Measurements from ENCODE around the gene DCAF5.
"Not testable (repeated sequence)": the region's sequence is repeated elsewhere in the genome, so short reads cannot be mapped to it uniquely, and the experiment has no call there.

Gene DCAF5

GRCh38 chr14:69152902-69153151 is at the start of gene DCAF5:
Gene DCAF5, minus strand, starts transcription at chr14:69153119. Its CDS starts 141 bp downstream, at chr14:69152978.
- H3K27ac ChIP-seq: peak within 1 kb of the TSS; percentile 41
- in situ Hi-C loops (cut with HindIII; ENCODE audit: low pct_ligation_motif_present, low sequenced_read_pairs): no loop called here
- peak; percentile 91 for DNase-seq

GRCh38 chr14:69199786-69200185 is 46.9 kb upstream of the DCAF5 start:
- in situ Hi-C loops (cut with HindIII; ENCODE audit: low pct_ligation_motif_present, low sequenced_read_pairs): no loop called here

More at GRCh38 chr14:69152902-69153151, at the start of gene DCAF5:
- TF ChIP-seq CTCF (IDR thresholded peaks at IDR 0.05; ENCODE audit: low read depth, low read length, missing control alignments): no peak
- no peaks in the 10 kb centered on the region for H3K27me3 ChIP-seq (replicated peaks)
- peak within 1 kb of the TSS; percentile 86 for H3K4me3 ChIP-seq (ENCODE audit: low read depth, low read length)
- H3K36me3 ChIP-seq (replicated peaks): peaks cover 7% of the 10 kb centered on the region

GRCh38 chr14:69193721-69194120 is 40.8 kb upstream of the DCAF5 start:
- no peaks in the 10 kb centered on the region for H3K27me3 ChIP-seq (replicated peaks)
- in situ Hi-C loops (cut with HindIII; ENCODE audit: low pct_ligation_motif_present, low sequenced_read_pairs): no loop called here
- no peak overlapping the region for H3K27ac ChIP-seq
- no peak overlapping the region for H3K4me3 ChIP-seq (ENCODE audit: low read depth, low read length)
- no peak for DNase-seq
- no peaks in the 10 kb centered on the region for H3K36me3 ChIP-seq (replicated peaks)
- no peak for TF ChIP-seq CTCF (IDR thresholded peaks at IDR 0.05; ENCODE audit: low read depth, low read length, missing control alignments)

More at GRCh38 chr14:69199786-69200185, 46.9 kb upstream of the DCAF5 start:
- DNase-seq: no peak
- Histone ChIP-seq H3K4me3 (ENCODE audit: low read depth, low read length) (no peak overlapping the region), H3K27ac (no peak overlapping the region), H3K27me3 (replicated peaks) (no peaks in the 10 kb centered on the region), H3K36me3 (replicated peaks) (no peaks in the 10 kb centered on the region)
- TF ChIP-seq CTCF (IDR thresholded peaks at IDR 0.05; ENCODE audit: low read depth, low read length, missing control alignments): no peak

GRCh38 chr14:69191340-69192111 is 38.6 kb upstream of the DCAF5 start, which contains the start of gene EXD2:
Gene EXD2, plus strand, starts transcription at chr14:69191498. Its CDS starts 17,973 bp downstream, at chr14:69209471.
- Histone ChIP-seq H3K27me3 (replicated peaks) (no peaks in the 10 kb centered on the region), H3K27ac (peak within 1 kb of the TSS; percentile 43), H3K4me3 (ENCODE audit: low read depth, low read length) (peak within 1 kb of the TSS; percentile 95), H3K36me3 (replicated peaks) (no peaks in the 10 kb centered on the region)
- no peak for TF ChIP-seq CTCF (IDR thresholded peaks at IDR 0.05; ENCODE audit: low read depth, low read length, missing control alignments)
- DNase-seq: peak; percentile 71
- in situ Hi-C loops (cut with HindIII; ENCODE audit: low pct_ligation_motif_present, low sequenced_read_pairs): no loop called here

- no peak for DNase-seq
- H3K36me3 ChIP-seq (replicated peaks): no peaks in the 10 kb centered on the region
- in situ Hi-C loops (cut with HindIII; ENCODE audit: low pct_ligation_motif_present, low sequenced_read_pairs): no loop called here
- no peak for TF ChIP-seq CTCF (IDR thresholded peaks at IDR 0.05; ENCODE audit: low read depth, low read length, missing control alignments)
- no peaks in the 10 kb centered on the region for H3K27me3 ChIP-seq (replicated peaks)
- no peak overlapping the region for H3K27ac ChIP-seq
- H3K4me3 ChIP-seq (ENCODE audit: low read depth, low read length): no peak overlapping the region
Observed at GRCh38 chr14:69190191-69190590, 37.3 kb upstream of the DCAF5 start.

- DNase-seq: peak; percentile 23
- no peak overlapping the region for H3K4me3 ChIP-seq (ENCODE audit: low read depth, low read length)
- no peak overlapping the region for H3K27ac ChIP-seq
- no peaks in the 10 kb centered on the region for H3K36me3 ChIP-seq (replicated peaks)
- no peaks in the 10 kb centered on the region for H3K27me3 ChIP-seq (replicated peaks)
- in situ Hi-C loops (cut with HindIII; ENCODE audit: low pct_ligation_motif_present, low sequenced_read_pairs): no loop called here
- no peak for TF ChIP-seq CTCF (IDR thresholded peaks at IDR 0.05; ENCODE audit: low read depth, low read length, missing control alignments)
Observed at GRCh38 chr14:69183735-69184134, 30.8 kb upstream of the DCAF5 start.

GRCh38 chr14:69182580-69182979 is 29.7 kb upstream of the DCAF5 start:
- H3K27ac ChIP-seq; DNase-seq; H3K36me3 ChIP-seq (replicated peaks); in situ Hi-C loops (cut with HindIII; ENCODE audit: low pct_ligation_motif_present, low sequenced_read_pairs); H3K4me3 ChIP-seq (ENCODE audit: low read depth, low read length); H3K27me3 ChIP-seq (replicated peaks): not testable (repeated sequence)

Measured in brain microvascular endothelial cell (primary cell).